ENCODE data around the gene ST7L.

ST7L gene

GRCh38 chr1:112515311-112516009 lies 103.5 kb downstream of the ST7L start:
- DNase-seq (ENCODE audit: low read depth, low spot score): no peak

- DNase-seq (ENCODE audit: low read depth, low spot score): no peak
Measured at GRCh38 chr1:112514901-112515300, 104.0 kb downstream of the ST7L start.

GRCh38 chr1:112513112-112513870 lies 105.7 kb downstream of the ST7L start:
- DNase-seq (ENCODE audit: low read depth, low spot score): peak; percentile 83

GRCh38 chr1:112511897-112512296 lies 107.0 kb downstream of the ST7L start:
- no peak for DNase-seq (ENCODE audit: low read depth, low spot score)

GRCh38 chr1:112510340-112510739 lies 108.6 kb downstream of the ST7L start:
- no peak for DNase-seq (ENCODE audit: low read depth, low spot score)

- DNase-seq (ENCODE audit: low read depth, low spot score): no peak
Measured at GRCh38 chr1:112509660-112510178, 109.2 kb downstream of the ST7L start.

- DNase-seq (ENCODE audit: low read depth, low spot score): no peak
Measured at GRCh38 chr1:112509005-112509659, 109.8 kb downstream of the ST7L start.

GRCh38 chr1:112508278-112509004 lies 110.5 kb downstream of the ST7L start, which contains the start of gene WNT2B:
TSS of gene WNT2B (plus strand) at chr1:112508965. CDS start at chr1:112509263, 298 bp downstream.
- DNase-seq (ENCODE audit: low read depth, low spot score): no peak

- DNase-seq (ENCODE audit: low read depth, low spot score): no peak
Measured at GRCh38 chr1:112507921-112508277, 111.0 kb downstream of the ST7L start.

- no peak for DNase-seq (ENCODE audit: low read depth, low spot score)
Measured at GRCh38 chr1:112507336-112507735, 111.6 kb downstream of the ST7L start.

GRCh38 chr1:112506731-112507130 lies 112.2 kb downstream of the ST7L start:
- no peak for DNase-seq (ENCODE audit: low read depth, low spot score)

- no peak for DNase-seq (ENCODE audit: low read depth, low spot score)
Measured at GRCh38 chr1:112506306-112506705, 112.6 kb downstream of the ST7L start.

GRCh38 chr1:112505878-112506277 lies 113.1 kb downstream of the ST7L start:
- DNase-seq (ENCODE audit: low read depth, low spot score): no peak

- no peak for DNase-seq (ENCODE audit: low read depth, low spot score)
Measured at GRCh38 chr1:112505400-112505785, 113.5 kb downstream of the ST7L start.

- DNase-seq (ENCODE audit: low read depth, low spot score): no peak
Measured at GRCh38 chr1:112504661-112505399, 114.1 kb downstream of the ST7L start.

- DNase-seq (ENCODE audit: low read depth, low spot score): no peak
Measured at GRCh38 chr1:112504001-112504660, 114.8 kb downstream of the ST7L start.

GRCh38 chr1:112502826-112503225 lies 116.1 kb downstream of the ST7L start:
- no peak for DNase-seq (ENCODE audit: low read depth, low spot score)

GRCh38 chr1:112501810-112502641 lies 116.9 kb downstream of the ST7L start:
- DNase-seq (ENCODE audit: low read depth, low spot score): no peak

- no peak for DNase-seq (ENCODE audit: low read depth, low spot score)
Measured at GRCh38 chr1:112496290-112496689, 122.7 kb downstream of the ST7L start.

- DNase-seq (ENCODE audit: low read depth, low spot score): no peak
Measured at GRCh38 chr1:112493351-112493750, 125.6 kb downstream of the ST7L start.

Measured in brain pericyte (primary cell).